ENCODE results near the gene NNT.
"Not testable (repeated sequence)": the region's sequence is repeated elsewhere in the genome, so short reads cannot be mapped to it uniquely, and the experiment has no call there.

NNT gene

DNA sequence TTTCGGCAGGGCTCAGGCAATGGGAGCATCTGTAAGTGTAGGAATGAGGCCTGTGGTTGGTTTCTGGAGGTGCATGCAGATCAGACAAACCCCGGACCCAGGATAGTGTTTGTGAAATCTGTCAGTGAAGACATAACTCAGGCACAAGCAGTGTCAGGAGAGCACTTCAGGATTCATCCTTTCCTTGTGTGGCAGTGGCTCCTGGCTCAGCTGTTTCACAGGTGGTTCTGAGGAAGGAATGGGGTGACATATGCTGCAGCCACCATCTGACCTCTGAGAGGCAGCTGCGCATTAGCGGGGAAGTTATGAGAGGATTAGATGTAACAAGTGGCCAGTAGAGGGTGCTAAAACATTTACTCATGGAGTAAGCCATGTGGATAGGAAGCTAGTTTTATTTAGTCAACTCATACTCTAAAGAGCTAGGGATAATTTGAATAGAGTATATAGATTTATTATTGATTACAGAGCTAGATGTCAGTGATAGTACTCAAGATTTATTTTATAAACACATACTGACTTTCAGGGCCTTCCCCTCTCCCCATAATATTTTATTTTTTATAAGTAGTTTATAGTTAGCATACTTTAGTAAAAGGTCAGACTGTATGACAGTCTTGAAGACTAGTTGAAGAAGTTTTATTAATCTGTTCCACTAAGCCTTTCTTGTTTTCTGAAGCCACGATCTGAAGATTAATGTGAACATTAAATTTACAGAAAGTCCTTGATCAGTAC is 28.4 kb downstream of the NNT start:
- DNase-seq = peak; percentile 56

DNA sequence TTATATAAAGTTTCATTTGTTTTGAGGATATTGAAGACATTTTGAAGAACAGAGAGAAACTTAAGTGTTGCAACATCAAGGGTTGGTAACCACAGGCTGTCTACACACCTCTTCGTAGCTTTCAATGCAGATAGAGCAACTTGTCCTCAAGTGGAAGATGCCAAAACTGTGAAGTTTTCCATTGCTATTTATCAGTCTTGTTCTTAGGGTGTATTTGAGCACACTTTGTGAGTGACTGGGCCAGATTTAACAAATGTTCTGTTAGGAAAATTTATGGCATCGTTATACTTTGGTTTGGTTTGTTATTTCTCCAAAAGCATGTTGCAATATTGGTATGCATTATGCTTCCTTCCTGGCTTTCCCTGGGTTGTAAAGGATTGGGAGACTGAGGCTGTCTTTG is 31.6 kb downstream of the NNT start:
- DNase-seq = no peak

GRCh38 chr5:43635374-43635773 is 32.4 kb downstream of the NNT start:
- DNase-seq = no peak

- DNase-seq = no peak
Observed at GRCh38 chr5:43636076-43636475, 33.1 kb downstream of the NNT start.

DNA sequence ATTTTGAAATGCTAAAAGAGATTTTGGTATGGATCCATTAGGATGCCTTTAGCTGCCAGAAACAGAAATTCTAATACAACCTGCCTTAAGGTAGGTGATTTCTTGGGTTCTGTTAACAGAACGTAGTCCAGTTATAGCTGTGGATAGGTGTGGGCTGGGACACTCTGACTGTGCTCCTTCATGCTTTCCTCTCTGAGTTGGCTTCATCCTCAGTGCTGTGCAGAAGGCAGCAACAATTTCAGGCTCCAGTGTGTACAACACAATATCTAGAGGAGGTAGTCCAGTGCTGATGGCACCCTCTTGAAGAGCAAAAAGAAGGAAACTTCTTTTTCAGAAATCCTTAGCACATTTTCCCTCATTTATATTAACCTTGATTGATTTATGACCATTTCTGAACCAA is 34.4 kb downstream of the NNT start:
- DNase-seq = no peak

DNA sequence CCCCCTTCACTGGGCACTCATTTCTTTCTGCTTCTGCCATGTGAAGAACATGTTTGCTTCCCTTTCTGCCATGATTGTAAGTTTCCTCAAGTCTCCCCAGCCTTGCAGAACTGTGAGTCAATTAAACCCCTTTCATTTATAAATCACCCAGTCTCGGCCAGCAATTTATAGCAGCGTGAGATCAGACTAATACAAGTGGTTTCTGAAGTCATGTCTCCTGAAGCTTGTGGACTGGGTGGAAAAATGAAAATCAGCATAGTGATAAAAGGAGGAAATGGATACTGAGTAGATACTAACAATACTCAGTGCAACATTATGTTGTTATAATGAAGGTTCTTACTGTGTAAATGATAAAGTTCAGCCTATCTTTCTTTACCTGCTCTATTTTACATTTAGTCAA is 35.1 kb downstream of the NNT start:
- DNase-seq = no peak

- no peak for DNase-seq
Observed at GRCh38 chr5:43638546-43638945, 35.6 kb downstream of the NNT start.

- no peak for DNase-seq
Observed at GRCh38 chr5:43639566-43639965, 36.6 kb downstream of the NNT start.

DNA sequence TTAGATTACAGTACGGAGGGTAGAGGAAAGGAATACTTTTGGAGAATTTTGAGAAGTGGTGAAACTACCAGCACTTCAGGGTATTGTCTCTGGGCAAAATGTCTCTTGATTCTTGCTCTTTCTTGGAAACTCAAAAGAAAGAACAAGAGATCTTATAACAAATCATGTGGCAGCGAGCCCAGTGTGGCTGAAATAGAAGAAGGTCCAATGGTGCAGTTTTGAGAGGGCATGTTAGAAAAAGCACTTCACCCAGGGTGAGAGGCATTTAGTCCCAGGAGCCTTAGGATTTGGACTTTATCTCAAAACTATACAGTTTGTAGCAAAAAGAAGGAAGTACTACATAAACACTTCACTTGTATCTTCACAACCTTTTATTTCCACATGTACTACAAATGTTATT is 39.4 kb downstream of the NNT start:
- no peak for DNase-seq

DNA sequence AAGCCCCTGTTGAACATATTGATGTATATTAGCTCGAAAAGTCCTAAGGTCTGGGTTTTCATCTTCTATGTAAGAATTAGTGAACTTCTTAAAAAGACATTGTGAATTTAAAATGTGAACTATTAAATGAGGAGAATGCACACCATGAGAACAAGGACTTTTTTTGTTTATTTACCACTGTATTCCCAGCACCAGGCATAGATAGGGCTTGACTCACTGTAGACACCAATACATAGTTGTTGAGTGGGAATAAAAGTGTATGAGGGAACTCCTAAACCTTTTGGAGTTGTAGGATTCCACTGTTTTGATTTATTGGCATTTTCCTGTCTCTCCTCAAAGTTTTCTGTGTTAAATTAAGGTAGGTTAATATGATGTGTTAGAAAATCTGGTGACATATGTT is 40.3 kb downstream of the NNT start:
- no peak for DNase-seq

GRCh38 chr5:43643750-43644149 is 40.8 kb downstream of the NNT start:
- no peak for DNase-seq

GRCh38 chr5:43646992-43647391 is 44.0 kb downstream of the NNT start:
- no peak for DNase-seq

- DNase-seq = no peak
Observed at GRCh38 chr5:43647789-43648188, 44.8 kb downstream of the NNT start.

- DNase-seq = no peak
Observed at GRCh38 chr5:43648499-43649124, 45.6 kb downstream of the NNT start.

DNA sequence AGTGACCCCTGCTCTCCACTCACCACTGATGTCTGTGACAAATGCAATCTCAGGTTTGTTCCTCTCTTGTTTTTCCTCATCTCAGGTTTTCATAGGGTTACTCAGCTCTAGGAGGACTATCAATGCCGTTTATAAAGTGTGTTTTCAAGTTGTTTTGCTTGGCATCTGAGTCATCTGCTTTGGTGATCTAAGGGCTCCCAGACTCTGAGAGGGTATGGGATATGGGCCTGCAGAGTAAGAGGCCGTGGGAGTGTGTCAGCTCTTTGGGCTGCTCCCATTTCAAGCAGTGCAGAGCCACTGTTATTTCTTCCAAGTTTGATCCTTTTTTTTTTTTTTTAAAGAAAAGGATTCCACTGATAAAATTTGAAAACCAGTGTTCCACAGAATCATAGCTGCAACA is 46.3 kb downstream of the NNT start:
- DNase-seq = no peak

DNA sequence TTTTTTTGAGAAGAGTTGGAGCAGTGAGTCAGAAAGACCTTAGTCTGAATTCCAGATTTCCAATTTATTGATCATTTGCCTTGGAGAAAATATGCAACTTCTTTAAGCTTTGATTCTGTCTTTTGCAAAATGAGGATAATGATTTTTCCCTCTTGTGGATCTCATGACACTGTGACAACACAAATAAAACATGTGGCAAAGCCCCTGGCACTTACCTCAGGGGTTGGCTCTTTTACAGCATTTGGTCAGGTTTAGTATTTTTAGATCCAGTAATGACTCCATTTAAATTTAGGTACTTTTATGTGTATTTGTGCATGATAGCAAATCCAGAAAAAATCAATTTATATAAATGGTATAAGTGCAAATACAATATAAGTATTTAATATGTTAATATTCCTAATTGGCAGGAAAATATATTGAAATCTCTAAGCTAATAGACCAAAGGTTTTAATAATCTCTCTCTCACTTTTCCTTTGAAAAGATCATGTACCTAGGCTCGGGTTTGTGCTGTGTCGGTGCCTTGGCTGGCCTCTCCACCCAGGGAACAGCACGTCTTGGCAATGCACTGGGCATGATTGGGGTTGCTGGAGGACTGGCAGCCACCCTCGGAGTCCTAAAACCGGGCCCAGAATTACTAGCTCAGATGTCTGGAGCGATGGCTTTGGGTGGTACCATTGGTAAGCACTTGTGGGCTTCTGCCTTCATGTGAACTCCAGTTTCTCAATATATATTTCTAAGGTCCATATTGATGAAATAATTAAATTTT is 49.7 kb downstream of the NNT start:
- DNase-seq = no peak

- no peak for DNase-seq
Observed at GRCh38 chr5:43658509-43658908, 55.5 kb downstream of the NNT start.

DNA sequence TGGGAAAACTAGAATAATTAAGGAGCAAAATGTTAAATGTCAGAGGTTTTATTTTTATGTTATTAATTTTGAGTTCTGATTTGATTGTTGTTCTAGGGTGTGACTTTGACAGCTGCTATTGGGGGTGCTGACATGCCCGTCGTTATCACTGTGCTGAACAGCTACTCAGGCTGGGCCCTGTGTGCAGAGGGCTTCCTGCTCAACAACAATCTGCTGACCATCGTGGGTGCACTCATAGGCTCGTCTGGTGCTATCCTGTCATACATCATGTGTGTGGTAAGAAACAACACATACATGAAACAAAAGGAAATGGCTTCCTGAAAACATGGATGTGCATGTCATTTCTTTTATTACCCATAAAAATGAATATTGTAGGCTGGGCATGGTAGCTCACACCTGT is 56.1 kb downstream of the NNT start:
- DNase-seq = no peak

- peak; percentile 35 for DNase-seq
Observed at GRCh38 chr5:43661102-43661501, 58.1 kb downstream of the NNT start.

- DNase-seq = no peak
Observed at GRCh38 chr5:43663916-43664315, 60.9 kb downstream of the NNT start.

DNA sequence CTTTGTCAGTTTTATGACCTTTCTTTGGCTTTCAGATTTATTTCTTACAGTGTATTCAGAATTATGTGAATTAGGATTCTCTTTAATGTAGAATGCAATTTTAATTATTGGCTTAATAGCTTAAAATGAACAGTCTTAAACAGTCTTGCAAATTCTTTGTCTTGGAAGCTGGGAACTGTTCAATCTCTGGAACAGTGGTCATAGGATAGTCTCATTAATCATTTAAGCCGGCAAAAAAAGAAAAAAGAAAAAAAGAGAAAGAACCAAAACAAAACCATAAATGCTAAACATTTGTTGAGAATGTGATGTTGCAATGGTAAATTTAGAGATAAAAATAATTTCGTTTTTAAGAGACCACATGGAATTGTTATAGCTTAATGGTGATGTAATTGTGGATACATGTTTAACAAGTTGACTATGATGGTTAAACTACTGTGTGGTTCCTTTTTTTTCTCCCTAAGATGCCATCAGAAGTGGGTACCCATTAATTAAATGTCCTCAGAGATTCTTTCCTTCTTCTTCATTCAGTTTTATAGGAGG is 61.6 kb downstream of the NNT start:
- no peak for DNase-seq

- DNase-seq = not testable (repeated sequence)
Observed at GRCh38 chr5:43665749-43666148, 62.8 kb downstream of the NNT start.

- not testable (repeated sequence) for DNase-seq
Observed at GRCh38 chr5:43666728-43667127, 63.7 kb downstream of the NNT start.

- DNase-seq = not testable (repeated sequence)
Observed at GRCh38 chr5:43667379-43667778, 64.4 kb downstream of the NNT start.
